Stimulated activated CD4-positive, alpha-beta T cell treated with anti-CD3 and anti-CD28 coated beads, Interleukin-4, amount 100 ng/mL, for 4 hours (primary cell): ENCODE measurements around the gene EML1.

Source experiments
- DNase-seq, 2 experiments: peaks; one replicate each; pipeline ENCODE4 v3.0.0-alpha.2; 2020

Gene EML1

DNA sequence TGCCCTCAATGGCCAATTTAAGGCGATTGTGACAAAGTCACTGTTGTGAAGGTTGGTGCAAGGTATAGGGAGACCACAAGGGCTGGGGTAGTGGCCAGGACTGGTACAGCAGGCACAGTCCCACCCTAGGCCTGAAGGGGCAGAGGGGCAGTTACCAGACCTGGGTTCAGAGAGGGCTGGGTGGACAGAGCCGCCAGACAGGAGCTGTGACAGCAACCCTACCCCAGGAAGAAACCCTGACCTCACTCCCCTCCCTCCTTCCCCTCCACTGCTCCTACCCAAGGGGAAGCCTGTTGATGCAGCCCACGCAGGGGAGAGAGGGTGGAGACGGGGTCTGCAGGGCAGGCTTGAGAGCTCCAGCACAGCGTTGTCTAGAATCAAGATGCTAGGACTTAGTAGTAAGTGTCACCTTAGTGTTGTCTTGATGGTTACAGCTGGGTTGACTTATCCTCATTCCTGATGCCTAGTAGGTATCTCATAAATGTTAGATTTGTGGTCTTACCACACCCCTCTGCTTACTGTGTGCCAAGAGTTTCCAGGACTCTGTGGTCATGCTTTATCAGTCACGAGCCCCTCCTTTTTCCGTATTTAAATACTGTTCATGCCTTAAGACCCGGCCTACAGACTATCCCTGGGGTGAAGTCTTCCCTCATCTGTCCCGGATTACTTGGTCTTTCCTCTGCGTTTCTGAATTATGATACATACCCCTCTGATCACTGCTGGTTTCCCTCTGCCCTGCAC, 14.4 kb downstream of the EML1 start:
- no peak for DNase-seq

DNA sequence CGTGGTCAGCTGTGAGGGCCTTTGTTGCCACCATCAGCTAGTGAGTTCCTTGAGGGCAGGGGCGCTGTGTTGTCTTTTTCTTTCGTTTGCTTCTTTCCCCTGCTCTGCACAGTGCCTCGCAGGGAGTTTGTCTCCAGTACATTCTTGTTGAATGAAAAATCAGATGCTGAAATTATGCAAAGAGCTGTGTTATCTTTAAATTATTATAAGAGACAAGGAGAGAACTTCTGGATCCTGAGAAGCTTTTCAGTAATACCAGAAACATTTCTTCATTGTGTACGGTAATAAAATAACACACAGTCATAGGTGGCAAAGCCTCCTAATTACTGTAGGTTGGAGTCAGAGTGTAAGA, 14.9 kb downstream of the EML1 start:
- no peak for DNase-seq

DNA sequence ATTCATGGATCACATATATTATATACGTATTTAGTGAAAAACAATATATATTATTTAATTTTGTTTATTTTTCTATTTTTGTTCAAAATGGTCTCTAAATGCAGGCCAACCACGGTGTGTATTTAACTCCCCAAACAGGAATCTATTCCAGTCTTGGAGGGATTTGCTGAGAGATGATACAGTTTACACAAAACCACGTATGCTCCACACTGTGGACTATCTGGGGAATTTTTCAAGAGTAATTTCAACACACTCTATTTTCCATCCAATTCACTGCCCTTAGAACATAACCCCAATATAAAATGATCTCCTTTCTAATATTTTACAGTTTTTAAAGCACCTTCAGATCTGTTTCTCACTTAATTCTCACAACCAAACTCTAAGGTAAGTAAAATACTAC, 15.3 kb downstream of the EML1 start:
- no peak for DNase-seq

DNA sequence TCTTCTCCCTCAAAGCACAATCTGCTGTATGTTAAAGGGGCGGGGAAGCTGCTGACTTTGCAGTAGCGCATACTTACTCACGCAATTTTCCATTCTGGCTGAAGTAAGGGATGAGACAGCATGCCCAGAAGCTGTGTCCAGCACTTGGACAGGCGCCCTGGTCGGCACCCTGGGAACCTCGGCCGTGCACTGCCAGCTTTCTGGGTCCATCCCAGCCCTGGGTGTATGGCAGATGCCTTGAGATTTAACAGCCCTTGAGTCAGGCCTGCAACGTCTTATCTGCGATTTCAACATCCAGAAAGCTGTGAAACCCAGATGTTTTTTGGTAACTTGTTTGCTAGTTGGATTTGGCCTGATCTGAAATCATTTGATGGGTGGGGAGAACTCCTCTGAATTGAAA, 16.1 kb downstream of the EML1 start:
- DNase-seq: no peak

DNA sequence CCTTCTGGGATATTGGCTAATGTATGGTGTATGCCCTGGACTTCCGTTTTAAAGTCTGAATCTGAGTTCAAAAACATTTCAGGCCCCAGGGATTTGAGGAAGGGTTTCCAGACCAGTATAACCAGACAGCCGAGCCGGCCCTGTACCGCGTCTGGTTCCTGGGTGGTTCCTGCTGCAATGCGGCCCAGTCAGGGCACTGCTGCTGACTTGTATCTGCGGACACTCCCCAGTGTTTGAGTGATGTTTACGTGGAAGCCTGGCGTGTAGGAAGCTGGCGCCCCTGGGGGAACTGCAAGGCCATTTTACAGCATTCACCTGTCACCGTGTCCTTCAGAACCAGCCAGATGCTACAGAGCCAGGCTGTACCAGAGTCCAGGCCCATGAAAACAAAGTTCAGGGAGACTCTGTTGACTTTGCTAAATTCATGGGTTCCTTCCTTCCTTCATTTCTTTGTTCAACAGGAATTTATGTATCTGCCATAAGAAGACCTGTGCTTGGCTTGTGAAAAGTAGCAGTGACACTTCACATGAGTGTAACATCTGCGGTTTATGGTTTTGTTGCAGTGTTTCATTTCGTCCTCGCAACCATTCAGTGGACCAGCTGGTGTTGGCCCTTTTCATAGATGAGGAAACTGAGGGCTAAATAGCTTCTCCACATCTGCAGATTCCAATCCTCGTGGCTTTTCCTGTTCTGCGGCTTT, 16.8 kb downstream of the EML1 start:
- DNase-seq: no peak

DNA sequence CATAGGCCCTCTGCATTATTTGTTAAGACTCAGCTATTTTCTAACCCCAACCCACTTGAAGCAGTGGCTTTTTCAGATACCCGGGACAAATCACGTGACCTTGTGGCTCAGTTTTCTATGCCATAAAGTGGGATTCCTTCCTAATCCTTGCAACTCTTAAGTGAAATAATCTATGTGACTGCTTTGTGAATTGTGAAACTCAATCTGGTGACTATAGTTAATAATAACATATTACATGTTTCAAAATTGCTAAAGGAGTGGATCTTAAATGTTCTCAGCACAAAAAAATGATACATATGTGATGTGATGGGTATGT, 17.3 kb downstream of the EML1 start:
- DNase-seq: no peak

DNA sequence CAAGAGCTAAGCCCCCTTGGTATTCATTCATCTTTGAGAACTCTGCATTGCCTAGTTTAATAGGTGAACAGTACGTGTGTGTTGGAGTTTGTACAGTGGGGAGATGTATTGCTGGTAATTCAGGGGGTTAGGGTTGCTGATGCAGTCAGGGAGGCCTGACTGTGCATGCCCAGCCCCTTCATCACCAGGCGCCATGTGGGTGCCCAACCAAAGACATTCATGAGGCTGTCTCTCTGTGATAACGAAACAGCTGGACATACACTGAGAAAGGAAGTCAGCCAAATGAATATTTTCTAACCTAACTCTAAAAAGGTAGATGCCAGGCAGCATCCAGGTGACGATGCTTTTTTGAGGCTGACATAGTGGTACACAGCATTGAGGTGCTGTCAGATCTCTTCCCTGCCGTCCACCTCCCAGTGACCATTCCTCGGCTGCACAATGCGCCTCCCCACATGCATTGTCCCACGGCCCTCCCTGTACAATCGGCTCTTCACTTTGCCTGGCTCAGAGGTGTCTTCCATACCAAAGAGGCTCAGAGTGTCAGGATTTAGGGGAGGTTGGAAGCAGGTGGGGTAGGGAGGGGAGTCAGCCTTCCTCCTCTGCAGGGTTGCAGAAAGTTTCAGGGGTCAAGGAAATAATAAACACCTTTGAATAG, 19.0 kb downstream of the EML1 start:
- no peak for DNase-seq

DNA sequence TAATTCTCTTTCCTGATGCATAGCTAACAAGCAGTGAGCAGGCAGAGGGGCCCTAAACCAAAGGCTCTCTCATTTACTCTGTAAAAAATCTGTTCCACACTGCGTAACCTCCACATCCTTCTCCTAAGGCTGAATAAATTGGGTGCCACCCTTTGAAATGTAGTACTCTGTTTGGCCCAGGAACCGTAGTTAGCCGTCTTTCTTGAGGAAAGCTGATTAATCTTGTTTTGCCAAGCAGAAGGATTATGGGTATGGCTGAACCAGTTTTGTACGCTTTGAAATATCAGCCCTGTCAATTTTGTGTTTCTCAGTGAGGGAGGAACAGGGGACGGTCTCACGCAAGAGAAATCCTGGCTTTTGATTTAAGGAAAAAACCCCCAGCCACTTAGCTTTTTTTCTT, 19.7 kb downstream of the EML1 start:
- no peak for DNase-seq

DNA sequence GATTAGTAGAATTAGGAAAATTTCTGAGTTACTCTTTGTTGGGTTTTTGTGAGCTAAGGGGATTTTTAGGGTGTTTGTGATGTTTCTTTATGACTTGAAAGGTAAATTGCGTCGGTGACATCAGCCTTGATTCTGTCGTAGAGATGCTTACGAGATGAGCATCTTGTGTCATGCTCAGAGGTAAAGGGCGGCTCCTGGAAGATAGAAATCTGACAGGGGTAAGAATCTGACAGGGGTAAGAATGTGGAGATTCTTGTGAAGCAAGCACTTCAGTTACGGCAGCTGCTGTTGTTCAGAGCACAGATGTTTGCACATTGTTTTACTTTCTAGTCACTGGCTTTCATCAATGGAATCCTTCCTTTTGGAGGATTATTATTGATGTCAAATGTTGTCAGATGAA, 22.5 kb downstream of the EML1 start:
- DNase-seq: no peak

DNA sequence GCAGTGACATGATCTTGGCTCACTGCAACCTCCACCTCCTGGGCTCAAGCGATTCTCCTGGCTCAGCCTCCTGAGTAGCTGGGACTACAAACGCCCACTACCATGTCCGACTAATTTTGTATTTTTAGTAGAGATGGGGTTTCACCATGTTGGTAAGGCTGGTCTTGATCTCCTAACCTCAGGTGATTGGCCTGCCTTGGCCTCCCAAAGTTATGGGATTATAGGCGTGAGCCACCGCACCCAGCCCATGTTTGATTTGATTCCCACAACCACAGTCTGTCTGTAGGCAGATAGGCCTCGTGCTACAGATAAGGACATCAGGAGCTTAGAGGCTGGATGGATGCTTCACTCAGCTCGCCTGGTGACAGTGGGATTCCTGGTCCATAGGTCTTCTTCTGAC, 23.0 kb downstream of the EML1 start:
- no peak for DNase-seq

DNA sequence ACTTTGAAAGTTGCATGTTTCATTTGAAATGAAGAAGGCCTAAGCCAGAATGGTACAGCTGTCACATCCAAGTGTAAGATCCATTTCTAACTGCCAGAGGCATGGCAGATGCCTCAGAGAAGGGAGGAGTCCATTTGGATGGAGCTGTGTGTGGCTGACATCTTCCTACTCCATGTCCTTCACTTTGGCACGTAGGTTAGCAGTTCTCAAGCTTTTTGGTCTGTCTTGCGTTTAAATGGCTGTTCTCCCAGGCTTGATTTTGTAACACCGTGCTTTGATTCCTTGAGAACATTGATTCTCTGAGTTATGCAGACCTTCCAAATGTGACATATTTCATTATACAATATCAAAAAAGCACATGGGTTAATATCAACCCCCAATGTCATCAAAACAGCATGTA, 23.4 kb downstream of the EML1 start:
- no peak for DNase-seq

DNA sequence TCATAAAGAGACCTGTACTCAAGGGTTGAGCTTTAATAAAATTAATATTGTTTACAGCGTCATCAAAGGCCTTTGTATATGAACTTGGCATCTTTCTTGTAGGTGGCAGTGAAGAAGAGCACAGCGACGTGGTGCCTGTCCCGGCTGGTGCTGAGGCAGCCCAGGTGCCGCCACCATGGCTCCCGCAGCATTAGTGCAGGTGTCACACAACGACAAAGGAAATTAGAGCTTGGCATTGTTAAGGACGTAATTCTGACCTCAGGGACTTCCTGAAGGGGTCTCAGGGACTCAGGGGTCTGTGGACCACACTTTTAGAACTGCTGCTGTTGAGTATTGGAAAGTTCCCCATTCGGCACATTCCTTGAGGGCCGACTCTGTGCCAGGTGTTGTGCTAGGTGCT, 24.1 kb downstream of the EML1 start:
- DNase-seq: no peak

DNA sequence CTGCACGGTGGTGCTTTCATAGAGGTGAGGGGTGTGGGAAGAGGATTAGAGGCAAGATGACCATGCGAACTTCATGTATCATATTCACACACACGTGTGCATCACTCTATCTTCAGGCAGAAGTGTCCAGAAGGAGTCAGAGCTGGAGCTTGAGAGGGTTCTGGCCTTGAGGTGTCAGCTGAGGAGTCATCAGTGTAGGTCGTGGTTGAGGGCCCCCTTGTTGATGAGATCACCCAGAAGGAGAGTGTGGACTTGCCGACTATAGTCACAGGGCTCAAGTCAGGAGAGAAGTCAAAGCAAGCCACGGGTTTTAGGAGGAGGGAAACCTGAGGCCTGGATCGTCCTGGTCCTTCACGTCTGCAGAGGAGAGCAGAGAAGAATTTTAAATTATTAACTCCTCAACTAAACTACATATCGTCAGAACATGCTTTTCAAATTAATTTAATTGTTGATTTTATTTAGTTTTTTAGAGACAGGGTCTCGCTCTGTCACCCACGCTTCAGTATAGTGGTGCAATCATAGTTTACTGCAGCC, 25.4 kb downstream of the EML1 start:
- DNase-seq: no peak

DNA sequence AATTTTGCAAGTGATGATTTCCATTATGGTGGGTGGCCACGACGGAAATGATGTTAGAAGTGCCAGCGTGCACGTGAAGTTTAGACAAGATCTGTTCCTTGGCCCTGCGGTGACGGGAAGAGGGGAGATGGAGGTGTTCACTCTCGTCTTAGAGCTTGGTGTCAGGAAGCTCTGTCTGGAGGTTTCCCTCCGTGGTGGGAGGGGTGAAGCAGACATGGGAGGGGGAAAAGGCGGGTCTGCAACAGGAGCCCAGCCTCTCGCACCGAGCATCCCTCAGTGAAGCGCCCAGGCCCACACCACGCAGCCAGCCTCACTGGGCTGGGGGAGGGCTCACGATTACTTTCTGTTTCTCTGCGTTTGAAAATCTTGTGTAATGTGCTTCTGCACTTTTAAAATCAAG, 26.3 kb downstream of the EML1 start:
- peak; percentile 6 to 10 for DNase-seq

DNA sequence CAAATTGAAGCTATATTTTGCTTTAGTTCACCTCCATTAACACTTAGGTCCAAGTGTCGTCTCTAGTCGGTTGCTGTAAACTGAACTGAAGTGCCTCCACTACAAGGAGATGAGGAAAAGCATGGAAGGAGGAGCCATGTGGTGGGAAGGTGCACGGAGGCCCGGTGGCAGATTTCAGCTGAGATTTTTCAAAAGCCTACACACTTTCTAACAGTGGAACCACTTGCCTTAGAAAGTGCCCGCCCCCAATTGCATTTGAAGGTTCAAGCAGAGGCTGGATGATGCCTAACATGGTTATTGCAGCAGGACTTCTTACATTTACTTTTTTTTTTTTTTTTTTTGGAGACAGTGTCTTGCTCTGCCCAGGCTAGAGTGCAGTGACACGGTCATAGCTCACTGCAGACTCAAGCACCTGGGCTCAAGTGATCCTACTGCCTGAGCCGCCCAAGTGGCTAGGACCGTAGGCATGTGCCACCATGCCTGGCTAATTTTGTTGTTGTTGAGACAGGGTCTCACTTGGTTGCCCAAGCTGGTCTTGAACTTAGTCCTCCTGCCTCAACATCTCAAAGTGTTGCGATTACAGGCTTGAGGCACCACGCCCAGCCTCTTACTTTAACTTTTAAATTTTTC, 27.6 kb downstream of the EML1 start:
- no peak for DNase-seq

DNA sequence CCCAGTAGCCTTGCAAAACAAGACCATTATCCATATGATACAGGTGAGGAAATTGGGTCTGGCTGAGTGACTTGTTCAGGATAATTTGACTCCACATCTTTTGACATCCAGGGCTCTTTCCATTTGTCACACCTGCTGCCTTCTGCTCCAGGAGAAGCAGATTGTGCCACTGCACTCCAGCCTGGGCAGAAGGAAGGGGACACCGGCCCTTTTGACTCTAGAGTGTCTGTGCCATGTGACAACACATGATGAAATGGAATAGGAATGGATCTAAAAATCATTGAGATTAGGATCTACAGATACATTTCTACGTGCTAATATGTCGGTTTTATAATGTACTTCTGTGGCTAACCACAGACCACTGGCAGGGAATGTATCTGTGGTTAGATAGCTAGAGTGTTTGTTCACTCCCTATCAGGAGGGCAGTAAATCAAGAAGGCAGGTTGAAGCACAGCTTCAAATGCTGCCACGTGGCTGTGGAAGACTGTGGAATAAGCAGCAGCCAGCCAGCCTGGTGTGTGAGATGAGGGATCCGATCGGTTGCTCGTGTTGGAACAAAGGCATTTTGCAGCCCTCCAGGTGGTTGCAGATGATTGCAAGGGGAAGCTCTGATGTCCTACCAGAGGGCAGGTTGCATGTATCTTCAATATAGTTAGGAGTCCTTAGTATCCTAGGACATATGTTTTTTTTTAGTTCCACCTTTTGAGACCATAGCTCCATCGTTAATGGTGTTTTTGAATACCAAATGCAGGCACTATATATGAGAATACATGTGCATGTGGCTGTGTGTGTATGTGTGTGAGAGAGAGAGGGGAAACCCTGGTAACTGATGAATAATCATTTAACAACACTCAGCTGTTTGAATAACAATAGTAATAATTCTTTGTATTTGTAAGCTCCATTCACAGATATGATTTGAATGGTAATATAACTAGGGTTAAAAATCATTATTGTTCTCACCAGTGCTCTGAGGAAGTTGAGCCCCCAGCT, 28.6 kb downstream of the EML1 start:
- no peak for DNase-seq

DNA sequence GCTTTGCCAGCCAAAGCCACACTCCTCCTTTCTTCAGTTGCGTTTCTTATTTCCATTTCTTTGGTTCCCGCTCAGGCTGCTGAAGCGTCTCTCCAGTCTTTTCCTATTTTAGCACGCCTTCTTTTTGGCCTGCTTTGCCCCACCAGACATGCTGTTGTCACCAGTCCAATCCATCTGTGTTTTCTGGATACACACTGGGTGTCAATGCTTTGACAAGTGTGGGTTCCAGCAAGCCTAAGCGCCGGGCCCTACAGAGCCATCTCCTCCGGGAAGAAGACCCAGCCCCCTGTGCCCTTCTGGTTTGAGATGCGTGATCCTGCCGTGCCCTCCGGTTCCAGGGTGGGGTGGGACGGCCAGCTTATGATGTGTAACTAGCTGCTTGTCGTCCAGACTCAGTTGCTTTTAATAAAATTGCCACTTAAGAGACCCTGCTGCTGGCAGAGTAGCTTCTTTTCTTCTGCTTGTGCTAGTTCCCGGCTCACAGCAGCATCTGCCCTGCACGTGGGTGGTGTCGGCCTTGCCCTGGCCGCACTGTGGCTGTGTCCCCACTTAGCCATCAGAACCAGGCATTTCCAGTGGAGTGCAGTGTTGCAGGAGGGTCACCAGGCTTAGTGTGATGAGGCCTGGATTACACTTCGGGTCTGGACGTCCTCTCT, 29.7 kb downstream of the EML1 start:
- DNase-seq: no peak

DNA sequence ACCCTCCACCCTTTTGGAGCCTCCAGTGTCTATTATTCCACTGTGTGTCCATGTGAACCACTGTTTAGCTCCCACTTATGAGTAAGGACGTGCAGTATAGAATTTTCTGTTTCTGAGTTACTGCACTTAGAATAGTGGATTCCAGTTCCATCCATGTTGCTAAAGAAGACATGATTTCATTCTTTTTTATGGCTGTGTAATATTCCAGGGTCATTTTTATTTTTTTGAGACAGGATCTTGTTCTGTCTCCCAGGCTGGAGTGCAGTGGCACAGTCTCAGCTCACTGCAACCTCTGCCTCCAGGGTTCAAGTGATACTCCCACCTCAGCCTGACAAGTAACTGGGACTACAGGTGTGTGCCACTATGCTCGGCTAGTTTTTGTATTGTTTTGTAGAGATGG, 31.6 kb downstream of the EML1 start:
- no peak for DNase-seq

DNA sequence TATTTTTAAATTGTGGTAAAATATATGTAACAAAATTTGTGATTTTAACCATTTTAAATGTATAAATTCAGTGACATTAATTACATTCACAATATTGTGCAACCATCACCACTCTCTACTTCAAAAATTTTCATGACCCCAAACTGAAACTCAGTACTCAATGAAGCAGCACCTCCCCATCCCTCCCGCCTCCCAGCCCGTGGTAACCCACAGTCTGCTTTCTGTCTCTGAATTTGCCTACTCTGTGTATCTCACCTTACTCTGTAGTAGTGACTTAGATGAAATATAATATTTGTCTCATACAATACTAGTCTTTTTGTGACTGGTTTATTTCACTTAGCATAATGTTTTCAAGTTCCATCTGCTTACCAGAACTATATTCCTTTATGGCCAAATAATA, 36.2 kb downstream of the EML1 start:
- no peak for DNase-seq

DNA sequence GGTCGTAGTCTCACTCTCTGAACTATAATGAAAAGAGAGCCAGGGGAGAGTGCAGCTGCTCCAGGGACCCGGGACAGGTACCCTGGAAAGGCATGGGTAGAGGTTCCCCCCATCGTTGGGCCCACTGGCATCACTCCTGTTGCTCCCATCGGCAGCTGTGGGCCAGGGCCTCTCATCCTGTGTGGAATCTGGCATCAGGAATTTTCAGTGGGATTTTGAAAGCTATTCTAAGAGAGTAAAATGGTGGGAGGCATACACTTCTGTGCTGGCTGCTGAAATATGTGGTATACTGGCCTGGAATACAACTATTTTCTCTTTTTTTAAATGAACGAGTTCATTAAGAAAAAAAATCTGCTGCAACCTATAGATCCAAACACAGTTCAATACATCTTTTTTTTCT, 38.1 kb downstream of the EML1 start:
- no peak for DNase-seq

DNA sequence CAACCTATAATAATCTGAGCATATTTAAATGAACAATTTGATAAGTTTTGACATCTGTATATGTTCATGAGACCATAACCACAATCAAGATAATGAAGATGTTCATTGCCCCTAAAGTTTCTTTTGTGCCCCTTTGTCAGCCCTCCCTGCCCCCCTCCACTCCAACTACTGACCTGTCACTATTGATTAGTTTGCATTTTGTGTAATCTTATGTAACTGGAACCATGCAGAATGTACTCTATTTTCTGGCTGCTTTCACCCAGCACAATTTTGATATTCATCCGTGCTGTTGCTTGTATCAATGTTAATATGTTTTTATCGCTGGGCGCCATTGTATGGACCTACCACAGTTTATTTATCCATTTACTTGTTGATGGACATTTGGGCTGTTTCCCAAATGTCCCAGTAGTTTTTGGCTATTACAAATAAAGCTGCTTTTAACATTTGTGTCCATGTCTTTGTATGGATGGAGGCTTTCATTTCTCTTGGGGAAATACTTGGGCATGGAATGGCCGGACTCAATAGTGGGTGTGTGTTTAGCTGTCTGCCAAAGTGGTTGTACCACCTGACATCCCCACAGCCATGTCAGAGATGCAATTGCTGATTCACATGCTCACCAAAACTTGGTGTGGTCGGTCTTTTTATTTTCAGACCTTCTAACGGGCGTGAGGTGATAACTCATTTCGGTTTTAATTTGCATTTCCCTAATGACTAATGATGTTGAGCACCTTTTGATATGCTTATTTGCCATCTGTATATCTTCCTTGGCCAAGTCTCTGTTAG, 38.9 kb downstream of the EML1 start:
- no peak for DNase-seq
